Stimulated activated CD8-positive, alpha-beta memory T cell treated with anti-CD3 and anti-CD28 coated beads, Interleukin-2, amount 100 ng/mL, for 48 hours (primary cell): ENCODE data around the gene TOR2A.

Experiments
- DNase-seq, 2 donors: peaks; one replicate each; pipeline ENCODE4 v3.0.0-alpha.2; 2020; ENCODE audit warnings: low read depth in 2 of 2

TOR2A gene

DNA sequence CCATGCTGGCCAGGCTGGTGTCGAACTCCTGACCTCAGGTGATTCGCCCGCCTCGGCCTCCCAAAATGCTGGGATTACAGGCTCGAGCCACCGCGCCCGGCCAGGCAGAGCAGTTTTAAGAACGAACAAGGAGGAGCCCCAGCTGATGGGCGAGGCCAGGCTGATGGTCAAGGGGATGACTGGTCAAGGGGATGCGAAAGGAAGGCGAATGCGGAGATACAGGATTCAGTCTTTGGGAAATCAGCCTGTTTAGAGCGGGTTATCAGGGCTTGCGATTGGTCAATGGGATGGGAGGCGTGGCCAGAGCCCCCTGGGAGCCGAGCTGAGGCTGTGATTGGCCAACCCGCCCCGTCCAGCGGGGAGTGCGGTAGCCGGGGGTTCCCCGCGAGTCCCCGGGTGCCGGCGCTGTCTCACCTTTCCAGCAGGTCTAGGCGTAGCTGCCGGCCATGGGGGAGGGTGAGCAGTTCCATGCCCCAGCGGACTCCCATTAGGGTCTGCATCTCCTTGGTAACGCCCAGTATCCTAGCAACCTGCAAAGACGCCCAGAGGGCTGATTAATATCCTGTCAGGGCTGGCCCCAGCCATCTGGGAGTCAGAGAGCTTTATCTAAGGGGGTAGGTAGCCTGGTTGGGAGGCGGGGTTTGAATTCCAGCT, 7.5 kb upstream of the TOR2A start:
- DNase-seq: no peak

DNA sequence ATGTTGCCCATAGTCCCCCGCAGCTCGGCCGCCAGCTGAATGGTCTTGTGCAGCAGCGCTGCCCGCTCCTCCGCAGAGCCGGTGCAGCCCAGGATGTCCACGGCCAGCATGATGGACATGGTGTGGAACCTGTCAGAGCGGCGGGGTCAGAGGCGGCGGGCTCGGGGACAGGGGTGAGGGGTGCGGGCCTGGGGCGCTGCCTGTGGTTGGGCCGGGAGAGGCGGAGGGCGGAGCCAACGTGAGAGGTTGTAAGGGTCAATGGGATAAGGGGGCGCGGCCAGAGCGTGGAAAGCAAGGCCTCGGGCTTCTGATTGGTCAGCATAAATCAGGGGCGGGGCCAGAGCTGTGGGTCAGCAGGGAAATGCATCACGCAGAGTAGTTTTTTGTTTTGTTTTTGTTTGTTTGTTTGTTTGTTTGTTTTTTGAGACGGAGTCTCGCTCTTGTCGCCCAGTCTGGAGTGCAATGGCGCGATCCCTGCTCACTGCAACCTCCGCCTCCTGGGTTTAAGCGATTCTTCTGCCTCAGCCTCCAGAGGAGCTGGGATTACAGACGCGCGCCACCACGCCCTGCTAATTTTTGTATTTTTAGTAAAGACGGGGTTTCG, 6.8 kb upstream of the TOR2A start:
- no peak for DNase-seq

DNA sequence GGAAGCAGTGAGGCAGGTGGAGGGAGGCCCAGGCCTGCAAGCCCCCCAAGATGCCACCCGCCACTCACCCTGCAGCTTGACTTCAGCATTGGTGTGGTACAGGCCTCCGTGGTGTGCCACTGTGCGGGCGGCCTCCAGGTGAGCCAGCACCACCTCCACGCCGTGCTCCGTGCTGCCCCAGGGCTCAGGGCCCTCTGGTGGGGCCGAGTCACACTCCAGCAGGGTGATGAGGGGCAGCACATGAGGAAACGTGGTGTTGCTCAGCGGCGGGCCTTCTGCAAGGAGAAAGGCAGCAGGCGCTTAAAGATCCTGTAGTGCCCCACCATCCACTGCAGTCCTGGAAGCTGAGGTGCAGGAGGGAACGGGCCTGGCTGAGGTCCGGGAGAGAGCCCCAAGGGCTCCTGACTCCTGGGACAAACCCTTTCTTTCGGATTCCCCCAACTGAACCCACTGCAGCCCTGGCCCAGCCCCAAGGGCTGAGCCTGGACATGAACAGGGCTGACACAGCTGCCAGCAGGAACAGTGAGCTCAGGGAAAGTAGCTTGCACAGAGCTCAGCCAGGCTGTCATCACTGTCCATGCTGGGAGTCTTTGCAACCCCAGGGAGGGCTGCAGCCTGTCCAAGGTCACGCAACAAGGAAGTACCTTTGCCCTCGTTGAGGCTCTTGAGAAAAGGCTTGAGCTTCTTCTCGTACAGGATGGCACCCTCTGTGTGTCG, 4.7 kb upstream of the TOR2A start:
- DNase-seq: no peak

DNA sequence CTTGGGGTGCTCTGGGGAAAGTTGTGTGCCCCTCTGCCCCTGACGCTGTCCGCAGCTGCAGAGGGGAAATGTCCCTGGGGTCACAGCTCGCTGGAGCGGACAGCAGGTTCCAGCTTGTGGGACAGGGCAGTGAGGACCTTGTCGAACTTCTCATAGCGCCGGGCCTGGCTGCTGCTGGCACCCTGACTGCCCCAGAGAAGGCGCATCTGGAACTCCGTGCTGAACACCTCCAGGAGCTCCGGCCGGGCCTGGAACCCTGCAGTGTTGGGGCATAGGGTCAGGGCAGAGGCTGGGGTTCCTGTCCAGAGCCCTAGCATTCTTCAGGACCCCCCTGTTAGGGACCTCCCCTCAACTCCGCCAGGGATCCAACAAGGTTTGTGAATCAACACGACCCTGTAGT, 3.6 kb upstream of the TOR2A start:
- no peak for DNase-seq

DNA sequence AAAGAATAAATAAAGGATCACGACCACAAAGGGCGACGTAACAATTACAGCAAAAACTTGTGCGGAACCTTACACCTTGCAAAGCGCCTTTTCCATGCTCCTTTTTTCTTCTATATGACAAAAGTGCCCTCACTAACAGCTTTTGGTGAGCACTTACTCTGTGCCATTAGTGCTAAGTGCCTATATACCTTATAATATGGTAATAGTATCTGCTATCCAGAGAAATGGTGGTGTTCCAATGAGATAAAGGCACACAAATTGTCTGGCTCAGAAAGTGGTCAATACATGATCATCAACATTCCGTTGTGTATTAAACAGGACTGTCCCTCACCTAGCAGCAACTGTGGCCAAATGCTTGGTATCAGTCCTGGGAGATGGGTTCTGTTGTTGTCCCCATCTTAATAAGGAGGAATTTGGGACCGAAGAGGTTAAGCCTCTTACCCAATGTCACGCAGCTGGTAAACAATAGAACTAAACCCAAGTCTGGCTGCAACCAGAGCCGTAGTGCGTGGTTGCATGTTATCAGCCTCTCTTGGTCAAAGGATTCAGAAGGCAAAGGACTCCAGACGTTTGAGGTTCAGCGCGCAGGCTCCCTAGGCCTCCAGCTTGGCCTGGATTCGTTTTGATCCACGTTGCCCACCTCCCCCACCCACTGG, 564 bp upstream of the TOR2A start:
- DNase-seq: no peak

DNA sequence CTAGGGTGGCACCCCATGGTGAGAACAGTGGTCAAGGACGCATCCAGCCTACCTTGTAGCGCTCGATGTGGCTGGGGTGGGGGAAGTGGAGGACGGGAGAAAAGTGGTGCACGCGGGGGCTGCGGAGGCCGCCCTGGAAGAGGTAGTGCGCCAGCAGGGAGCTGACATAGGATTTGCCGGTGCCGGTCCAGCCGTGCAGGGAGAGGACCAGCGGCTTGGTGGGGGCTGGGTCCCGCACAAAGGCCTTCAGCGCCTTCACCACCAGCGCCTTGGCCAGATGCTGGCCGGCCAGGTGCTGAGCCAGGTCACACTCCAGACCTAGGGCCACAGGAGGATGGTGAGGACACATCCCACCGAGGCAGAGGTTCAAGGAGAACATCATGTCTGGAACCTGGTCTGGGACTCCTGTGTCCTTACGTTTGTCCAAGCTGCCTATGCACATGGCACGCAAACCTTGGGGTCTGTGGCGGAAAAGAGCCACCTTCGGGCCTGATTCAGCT, 797 bp downstream of the TOR2A start:
- DNase-seq: no peak

DNA sequence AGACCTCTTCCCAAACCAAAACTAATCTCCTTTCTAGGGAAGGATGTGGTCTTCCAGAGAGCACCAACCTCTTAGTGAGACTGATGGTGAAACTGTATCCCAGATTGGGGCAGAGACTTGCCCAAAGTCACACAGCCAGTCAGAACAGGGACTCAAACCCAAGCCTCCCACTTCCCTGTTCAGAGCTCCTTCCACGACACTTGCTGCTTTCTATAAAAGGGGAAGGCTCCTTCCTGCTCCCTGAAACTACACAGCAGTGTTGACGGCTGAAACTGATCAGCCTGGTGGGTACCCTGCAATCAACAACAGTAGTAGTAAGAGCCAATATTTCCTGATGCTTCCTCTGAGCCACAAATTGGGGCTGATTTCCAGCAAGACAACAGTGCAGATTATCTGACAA, 1.5 kb downstream of the TOR2A start:
- DNase-seq: no peak

DNA sequence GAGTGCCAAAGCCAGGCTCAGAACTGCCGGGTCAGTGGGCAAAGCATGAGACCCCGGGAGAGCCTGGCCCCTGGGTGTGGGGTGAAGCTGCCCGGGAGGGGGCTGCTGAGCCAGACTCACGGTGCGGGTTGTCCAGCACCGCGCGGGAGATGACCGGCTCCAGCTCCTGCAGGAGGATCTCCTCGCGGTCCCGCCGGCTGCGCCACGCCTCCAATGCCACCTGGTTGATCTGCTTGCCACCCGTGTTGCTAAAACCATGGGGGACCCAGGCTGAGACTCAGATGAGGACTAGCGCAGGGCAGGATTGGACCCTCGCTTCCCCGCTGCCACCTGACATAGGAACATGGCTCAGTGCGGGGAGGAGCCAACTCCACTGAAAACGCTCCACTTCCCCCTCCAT, 2.6 kb downstream of the TOR2A start:
- DNase-seq: no peak

DNA sequence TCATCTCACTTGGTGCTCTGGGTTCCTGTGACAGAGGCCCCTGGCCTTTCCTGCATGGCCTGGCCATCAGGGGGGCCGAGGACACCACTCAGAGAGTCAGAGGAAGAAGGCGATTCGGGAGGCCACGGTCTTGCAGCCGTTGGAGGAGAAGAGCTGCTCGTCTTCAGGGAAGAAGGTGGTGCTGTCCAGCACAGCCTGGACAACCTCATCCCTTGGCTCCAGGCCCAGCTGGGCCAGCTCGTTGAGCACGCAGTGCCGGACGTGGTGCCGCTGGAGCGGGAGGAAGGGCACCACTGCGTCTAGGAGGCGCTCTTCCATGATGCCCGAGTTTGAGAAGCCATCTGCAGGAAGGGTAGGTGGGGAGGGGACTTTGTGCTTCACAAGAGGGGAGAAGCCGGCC, 3.2 kb downstream of the TOR2A start:
- DNase-seq: no peak

DNA sequence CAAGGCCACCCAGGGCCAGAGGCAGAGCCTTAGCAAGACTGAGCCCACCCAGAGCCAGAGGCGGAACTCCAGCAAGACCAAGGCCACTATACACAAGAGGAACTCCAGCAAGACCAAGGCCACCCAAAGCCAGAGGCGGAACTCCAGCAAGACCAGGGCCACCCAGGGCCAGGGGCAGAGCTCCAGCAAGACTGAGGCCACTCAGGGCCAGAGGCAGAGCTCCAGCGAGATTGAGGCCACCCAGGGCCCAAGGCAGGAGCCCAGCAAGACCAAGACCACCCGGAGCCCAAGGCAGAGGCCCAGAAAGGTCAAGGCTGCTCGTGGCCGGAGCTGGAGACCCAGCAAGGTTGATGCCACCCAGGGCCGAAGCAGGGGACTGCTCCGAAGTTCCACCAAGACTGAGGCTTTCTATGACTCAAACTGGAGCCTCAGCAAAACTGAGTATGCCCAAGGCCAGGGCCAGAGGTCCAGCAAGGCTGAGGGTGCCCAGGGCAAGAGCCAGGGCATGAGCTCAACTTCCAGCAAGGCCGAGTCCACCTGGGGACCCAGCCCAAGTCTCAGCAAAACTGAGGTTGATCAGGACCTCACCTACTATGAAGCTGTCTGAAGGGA, 4.2 kb downstream of the TOR2A start:
- no peak for DNase-seq

DNA sequence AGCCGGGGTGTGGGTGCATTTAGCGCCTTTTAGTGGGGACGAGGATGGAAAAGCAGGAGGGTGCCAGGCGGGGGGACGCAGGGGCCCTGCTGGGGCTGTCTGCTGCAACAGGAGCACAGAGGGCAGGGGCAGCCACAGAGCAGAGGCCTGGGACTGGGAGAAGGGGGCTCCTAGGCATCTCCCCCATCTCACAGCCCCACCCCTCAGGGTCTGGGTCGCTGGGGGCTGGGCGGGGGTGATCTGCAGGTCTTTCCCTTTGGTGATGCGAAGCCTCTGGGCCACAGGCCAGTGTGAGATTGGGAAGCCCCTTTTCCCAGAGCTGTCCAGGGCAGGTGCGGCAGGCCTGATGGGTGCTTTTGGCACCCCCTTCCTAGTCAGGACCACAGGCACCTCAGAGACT, 4.8 kb downstream of the TOR2A start:
- no peak for DNase-seq

DNA sequence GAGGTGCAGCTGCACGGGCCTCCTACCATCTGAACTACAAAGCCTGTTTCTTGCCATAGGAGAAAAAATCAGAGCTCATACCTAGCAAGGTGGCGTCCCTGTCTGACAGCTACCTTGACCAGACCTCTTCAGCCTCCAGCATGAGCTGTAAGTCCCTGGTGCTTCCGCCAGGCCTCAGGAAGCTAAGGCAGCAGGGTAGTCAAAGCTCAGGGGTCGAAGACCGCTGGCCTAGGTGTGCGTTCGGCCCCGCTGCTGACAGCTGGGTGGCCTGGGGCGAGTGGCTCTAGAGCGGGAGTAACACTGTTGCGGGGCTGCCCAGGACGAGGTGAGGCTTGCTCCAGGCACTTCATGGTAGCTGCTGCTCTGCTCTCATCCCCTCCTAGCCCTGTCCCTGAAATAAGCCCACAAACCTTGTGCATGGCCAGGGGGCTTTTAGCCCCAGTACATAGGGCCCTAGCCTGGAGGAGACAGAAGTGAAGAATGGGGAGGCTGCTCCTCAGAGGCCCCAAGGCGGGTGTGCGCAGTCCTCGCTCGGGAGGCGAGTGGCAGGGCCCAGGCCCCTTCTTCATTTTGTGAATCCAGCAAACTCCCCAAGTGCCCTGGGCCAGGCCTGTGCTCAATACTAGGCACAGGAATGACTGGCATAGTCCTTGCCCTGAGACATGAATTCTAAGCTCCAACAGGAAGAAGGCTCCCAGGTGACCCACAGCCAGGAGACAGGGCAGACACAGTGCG, 5.4 kb downstream of the TOR2A start:
- no peak for DNase-seq

DNA sequence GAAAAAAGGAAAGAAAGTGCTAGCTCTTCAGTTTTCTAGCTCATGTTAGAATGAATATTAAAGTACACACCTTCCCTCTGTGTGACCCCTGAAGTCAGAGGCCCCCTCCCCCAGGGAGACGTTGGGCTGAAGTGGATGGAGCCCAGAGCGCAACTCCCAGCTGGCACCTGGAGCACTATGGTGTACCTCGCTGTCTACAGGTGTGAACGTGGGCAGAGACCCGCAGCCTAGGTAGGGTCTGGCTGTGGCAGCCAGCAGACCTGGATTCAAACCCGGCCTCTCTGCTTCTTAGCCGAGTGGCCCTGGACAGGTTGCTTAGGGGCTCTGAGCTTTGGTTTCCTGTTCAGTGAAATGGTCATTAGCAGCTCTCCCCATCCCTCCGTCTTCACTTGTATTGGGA, 6.3 kb downstream of the TOR2A start:
- DNase-seq: no peak

DNA sequence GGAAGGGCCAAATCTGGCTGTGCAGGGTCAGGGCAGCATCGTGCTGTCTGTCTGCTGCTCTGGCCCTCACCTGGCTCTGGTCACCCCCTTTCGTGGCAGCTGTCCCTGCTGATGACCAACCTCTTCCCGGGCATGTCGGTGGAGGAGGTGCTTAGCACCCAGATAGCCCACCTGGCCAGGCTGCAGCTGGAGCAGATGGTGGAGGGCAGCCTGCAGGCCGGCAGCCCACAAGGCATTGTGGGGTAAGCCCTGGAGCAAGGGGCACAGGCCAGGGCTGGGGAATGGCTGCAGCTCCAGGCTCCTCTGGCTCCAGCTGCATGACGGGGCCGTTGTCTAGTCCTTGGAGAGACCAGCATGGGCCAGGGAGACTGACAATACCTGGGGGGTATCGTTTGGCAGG, 8.2 kb downstream of the TOR2A start:
- DNase-seq: no peak

DNA sequence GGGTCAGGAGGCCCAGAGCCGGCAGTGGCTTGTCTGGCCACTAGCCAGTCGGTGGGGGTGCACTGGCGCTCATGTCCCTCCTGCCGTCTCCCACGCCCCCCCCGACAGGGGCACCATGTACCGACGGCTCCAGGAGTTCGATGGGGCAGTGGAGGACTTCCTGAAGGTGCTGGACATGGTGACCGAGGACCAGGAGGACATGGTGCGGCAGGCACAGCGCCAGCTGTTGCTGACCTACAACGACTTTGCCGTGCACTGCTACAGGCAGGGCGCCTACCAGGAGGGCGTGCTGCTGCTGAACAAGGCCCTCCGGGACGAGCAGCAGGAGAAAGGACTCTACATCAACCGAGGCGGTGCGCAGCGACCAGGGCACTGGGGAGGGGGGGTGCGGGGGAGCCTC, 11.1 kb downstream of the TOR2A start:
- no peak for DNase-seq

DNA sequence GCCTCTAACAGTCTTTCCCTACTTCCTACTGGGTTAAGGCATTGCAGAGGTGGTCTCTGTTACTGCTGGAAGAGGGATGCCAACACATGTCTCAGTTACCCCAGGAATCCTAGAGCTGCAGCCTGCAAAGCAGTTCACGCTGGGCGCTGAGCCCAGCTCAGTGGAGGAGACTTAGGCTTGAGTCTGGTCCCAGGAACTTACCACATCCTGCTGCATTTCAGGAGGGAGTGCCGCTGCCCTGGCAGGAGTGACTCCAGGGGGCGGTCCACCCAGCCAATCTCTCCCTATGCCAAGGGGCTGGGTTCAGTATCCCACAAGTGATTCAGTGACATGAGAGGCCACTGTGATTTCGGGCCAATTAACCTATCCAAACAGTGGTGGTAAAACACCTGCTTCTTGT, 11.7 kb downstream of the TOR2A start:
- no peak for DNase-seq

DNA sequence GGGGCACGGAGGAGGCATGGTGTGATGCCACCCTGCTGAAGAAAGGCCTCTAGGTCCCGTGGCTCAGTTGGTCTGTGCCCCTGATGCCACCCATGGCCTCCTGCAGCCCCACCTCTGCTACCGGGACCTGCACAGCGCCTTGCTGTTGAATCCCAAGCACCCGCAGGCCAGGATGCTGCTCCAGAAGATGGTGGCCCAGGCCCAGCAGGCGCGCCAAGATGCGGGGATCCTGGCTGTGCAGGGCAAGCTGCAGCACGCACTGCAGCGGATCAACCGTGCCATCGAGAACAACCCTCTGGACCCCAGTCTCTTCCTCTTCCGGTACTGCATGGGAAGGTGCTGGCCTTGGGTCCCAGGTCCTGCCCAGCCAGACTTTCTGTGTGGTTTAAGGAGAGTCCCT, 12.1 kb downstream of the TOR2A start:
- no peak for DNase-seq

DNA sequence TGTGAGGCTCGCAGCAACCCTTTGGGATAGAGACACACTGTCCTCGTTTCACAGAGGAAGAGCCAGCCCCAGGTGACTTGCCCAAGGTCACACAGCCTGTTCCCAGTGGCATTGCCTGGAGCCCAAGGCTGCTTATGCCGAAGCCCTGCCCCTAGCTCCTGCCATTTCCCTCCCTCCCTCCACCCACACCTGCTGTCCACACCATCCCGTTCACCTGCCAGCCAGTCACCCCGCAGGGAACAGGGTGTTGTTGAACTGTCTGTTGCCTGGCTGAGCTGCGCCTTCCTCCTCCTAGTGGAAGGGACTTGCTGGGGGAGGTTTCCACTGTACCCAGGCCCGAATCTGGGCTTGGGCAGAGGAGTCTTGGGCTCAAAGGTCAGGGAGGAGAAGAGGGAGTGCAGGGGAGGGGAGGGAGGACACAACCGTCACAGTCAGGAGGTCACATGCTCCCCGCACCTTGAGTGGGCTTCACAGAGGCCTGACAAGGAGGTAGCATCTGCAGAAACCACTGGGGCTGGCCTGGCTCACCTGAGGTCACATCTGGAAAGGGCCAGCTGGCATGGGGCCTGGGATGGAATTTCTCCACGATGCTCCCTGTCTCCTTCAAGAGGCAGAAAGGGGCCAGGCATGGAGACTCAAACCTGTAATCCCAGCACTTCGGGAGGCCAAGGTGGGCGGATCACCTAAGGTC, 12.9 kb downstream of the TOR2A start:
- DNase-seq: no peak

DNA sequence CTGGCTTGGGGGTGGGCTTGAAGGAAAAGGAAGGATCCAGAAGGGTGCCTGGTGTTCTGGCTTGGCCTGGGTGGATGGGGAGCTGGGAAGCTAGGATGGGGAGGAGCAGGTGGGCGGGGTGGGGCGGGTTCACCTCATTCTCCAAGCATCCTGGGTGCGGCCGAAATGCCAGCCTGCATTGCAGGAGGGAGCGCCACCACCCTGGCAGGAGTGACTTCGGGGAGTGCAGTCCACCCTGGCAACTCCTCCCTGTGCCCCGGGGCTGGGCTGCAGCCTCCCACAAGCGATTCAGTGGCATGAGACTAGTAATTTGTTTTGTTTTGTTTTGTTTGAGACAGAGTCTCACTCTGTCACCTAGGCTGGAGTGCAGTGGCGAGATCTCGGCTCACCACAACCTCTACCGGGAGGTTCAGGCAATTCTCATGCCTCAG, 13.7 kb downstream of the TOR2A start:
- DNase-seq: no peak

DNA sequence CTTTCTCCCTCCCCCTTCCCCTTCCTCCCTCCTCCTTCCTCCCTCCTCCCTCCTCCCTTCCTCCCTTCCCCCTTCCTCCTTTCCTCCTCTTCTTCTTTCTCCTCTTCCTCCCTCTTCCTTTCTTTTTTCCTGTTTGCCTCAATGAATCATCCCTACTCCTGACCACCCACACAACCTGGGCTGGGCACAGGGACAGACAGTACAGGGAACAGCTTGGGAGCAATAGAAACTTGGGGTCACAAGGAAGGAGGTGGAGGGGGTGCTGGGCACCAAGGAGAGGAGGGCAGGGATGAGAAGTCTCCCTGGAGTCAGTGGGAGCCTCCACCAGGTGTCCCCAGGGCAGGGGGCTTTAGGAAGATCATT, 14.2 kb downstream of the TOR2A start:
- no peak for DNase-seq
